Progenitor cell of endocrine pancreas (in vitro differentiated cells): ENCODE data around the gene STK32B. TPM values are rescaled to one million over a fixed set of nuclear protein-coding genes. Genes with fewer than 3 reads are reported as not detected.

ENCODE experiments used
- DNase-seq: peaks from one replicate; pipeline ENCODE4 v3.0.0; 2021; ENCODE audit warnings: low spot score; ENCODE audit not compliant: unreplicated experiment
- H3K27ac Mint-ChIP-seq: 2 replicates; pipeline ENCODE4 v1.8.0; 2021; ENCODE audit warnings: mild to moderate bottlenecking, moderate library complexity, mixed read lengths
- H3K27me3 Mint-ChIP-seq: 2 replicates; pipeline ENCODE4 v1.8.0; 2021; ENCODE audit warnings: mixed read lengths
- H3K36me3 Mint-ChIP-seq: 2 replicates; pipeline ENCODE4 v1.8.0; 2022; ENCODE audit warnings: mixed read lengths; ENCODE audit not compliant: insufficient read depth
- H3K4me1 Mint-ChIP-seq: 2 replicates; pipeline ENCODE4 v1.8.0; 2021; ENCODE audit warnings: low read depth, mixed read lengths
- H3K4me3 Mint-ChIP-seq: 2 replicates; pipeline ENCODE4 v1.8.0; 2021; ENCODE audit warnings: low read depth, mild to moderate bottlenecking, moderate library complexity, mixed read lengths
- H3K9me3 Mint-ChIP-seq: 2 replicates; pipeline ENCODE4 v1.8.0; 2021; ENCODE audit warnings: low read depth, mixed read lengths
- total RNA-seq: library from RNA; stranded (reverse); gene quantifications from 2 replicates; pipeline ENCODE4 v1.2.1, GENCODE V29; 2021
- TF ChIP-seq, protein P1 (sequence below): fragments of 200-600 bp; sonication (generic); IDR thresholded peaks from one replicate; pipeline ENCODE4 v1.5.0; 2021; ENCODE audit warnings: antibody characterized with exemption, mild to moderate bottlenecking; ENCODE audit not compliant: unreplicated experiment

The STK32B gene
- total RNA-seq, 1 donor from 2014 or later = 0.36 TPM

DNA sequence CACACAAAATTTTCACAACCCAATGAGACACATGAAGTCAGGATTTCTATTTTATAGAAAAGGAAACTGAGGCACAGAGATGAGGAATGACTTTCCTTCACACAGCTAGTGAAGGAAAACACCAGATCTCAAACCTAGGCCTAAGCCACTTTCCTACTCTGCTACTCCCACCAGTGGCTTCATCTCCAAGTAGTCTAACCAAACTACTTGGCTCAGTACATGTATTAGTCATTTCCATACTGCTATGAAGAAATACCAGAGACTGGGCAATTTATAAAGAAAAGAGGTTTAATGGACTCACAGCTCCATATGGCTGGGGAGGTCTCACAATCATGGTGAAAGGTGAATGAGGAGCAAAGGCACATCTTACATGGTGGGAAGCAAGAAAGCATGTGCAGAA is 460.5 kb downstream of the STK32B start:
- H3K4me3 Mint-ChIP-seq = no peak overlapping the region

DNA sequence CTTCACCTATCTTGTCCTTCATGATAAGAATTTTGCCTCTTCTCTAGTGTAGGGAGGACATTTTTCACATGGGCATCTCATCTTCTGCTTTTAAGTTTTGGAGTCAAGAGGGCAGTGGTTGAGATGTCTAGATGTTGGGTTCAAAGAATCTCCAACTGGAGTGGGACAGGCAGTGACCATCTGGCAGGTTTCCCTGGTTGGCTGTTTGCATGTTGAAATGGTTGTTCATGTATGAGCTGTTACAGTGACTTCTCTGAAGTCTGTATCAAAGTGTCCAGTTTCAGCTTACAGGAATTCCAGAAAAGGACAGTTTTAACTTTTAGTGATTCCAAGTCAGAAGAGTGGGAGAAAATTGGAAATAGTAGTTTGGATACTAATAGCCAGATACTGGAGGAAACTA is 464.4 kb downstream of the STK32B start:
- H3K27me3 Mint-ChIP-seq = no peaks in the 10 kb centered on the region
- H3K27ac Mint-ChIP-seq = no peak overlapping the region
- H3K9me3 Mint-ChIP-seq = peaks cover 22% of the 10 kb centered on the region
- TF ChIP-seq, protein P1, sequence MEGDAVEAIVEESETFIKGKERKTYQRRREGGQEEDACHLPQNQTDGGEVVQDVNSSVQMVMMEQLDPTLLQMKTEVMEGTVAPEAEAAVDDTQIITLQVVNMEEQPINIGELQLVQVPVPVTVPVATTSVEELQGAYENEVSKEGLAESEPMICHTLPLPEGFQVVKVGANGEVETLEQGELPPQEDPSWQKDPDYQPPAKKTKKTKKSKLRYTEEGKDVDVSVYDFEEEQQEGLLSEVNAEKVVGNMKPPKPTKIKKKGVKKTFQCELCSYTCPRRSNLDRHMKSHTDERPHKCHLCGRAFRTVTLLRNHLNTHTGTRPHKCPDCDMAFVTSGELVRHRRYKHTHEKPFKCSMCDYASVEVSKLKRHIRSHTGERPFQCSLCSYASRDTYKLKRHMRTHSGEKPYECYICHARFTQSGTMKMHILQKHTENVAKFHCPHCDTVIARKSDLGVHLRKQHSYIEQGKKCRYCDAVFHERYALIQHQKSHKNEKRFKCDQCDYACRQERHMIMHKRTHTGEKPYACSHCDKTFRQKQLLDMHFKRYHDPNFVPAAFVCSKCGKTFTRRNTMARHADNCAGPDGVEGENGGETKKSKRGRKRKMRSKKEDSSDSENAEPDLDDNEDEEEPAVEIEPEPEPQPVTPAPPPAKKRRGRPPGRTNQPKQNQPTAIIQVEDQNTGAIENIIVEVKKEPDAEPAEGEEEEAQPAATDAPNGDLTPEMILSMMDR = no peak
- H3K4me3 Mint-ChIP-seq = no peak overlapping the region
- no peaks in the 10 kb centered on the region for H3K4me1 Mint-ChIP-seq
- H3K36me3 Mint-ChIP-seq = peaks cover 20% of the 10 kb centered on the region
- no peak for DNase-seq

More for the DNA sequence above, 460.5 kb downstream of the STK32B start:
- DNase-seq = no peak
- TF ChIP-seq, protein P1 = no peak
- no peak overlapping the region for H3K27ac Mint-ChIP-seq
- peaks cover 13% of the 10 kb centered on the region for H3K9me3 Mint-ChIP-seq
- H3K36me3 Mint-ChIP-seq = peaks cover 13% of the 10 kb centered on the region
- H3K4me1 Mint-ChIP-seq = no peaks in the 10 kb centered on the region
- no peaks in the 10 kb centered on the region for H3K27me3 Mint-ChIP-seq

DNA sequence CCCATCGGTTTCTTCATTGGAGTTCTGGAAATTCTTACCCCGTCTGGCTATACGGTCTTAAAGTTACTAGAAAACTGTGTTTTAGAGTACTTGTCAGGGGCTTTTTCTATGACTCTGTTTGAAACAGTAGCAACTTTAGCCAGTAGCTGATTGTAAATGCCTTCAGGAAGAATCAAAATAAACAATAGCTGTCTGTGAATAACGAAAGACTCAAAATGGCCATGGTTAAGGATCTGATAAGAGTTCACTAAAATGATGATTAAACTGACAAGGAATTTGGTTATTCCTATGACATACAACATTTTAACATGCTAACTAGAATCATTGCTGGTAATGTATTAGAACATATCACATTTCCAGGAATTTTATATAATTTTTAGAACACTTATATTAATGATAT is 466.1 kb downstream of the STK32B start:
- H3K27ac Mint-ChIP-seq = no peak overlapping the region
- H3K4me1 Mint-ChIP-seq = no peaks in the 10 kb centered on the region
- no peaks in the 10 kb centered on the region for H3K27me3 Mint-ChIP-seq
- no peak for DNase-seq
- no peak overlapping the region for H3K4me3 Mint-ChIP-seq
- H3K36me3 Mint-ChIP-seq = peaks cover 22% of the 10 kb centered on the region
- TF ChIP-seq, protein P1 = no peak
- peaks cover 28% of the 10 kb centered on the region for H3K9me3 Mint-ChIP-seq

GRCh38 chr4:5524446-5525299 is 473.4 kb downstream of the STK32B start:
- Mint-ChIP-seq H3K4me1 (peaks cover 26% of the 10 kb centered on the region), H3K36me3 (peaks cover 14% of the 10 kb centered on the region), H3K9me3 (peaks cover 12% of the 10 kb centered on the region), H3K27me3 (no peaks in the 10 kb centered on the region), H3K4me3 (no peak overlapping the region), H3K27ac (no peak overlapping the region)
- TF ChIP-seq, protein P1 = no peak
- DNase-seq = no peak

DNA sequence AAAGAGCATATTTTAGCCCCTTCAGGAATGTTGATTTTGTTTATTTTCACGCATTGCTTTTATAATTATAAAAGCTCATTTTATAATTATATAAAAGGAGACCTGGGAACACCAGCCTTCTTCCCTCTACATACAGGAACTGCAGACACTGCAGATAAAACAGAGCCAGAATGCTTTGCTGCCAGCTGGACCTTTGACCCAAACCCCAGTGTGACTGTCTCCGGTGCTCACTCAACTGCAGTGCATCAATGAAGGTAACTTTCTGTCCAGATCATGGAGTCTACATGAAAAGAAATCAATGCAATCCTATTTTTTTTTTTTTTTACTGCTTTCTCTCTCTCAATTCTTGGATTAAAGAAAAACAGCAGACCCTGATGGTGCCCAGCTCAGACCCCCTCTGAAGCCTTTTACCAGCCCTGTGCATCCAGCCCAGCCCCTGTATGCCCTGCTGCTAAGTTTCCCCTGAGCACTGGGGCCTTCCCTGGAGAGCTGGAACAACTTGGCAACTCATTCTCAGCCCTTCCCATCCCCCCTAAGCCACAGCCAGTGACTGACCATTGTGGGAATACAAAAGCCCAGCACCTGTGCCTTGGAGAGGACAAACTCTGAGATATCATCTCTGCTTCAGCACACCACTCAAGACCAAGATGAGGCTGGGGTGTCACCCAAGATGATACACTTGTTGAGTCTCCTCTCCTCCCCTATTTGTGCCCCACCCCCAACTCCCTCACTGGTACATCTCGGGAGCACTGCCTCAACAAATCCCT is 475.0 kb downstream of the STK32B start:
- peaks cover 6% of the 10 kb centered on the region for H3K36me3 Mint-ChIP-seq
- no peaks in the 10 kb centered on the region for H3K27me3 Mint-ChIP-seq
- H3K9me3 Mint-ChIP-seq = no peaks in the 10 kb centered on the region
- no peak overlapping the region for H3K27ac Mint-ChIP-seq
- DNase-seq = no peak
- no peak overlapping the region for H3K4me3 Mint-ChIP-seq
- TF ChIP-seq, protein P1 = no peak
- H3K4me1 Mint-ChIP-seq = peaks cover 26% of the 10 kb centered on the region
